Islet of Langerhans (tissue), 1 donor: ENCODE measurements around the gene TGM2.

Experiments
- FAIRE-seq: peaks from one replicate; lab custom pipeline; 2011; peaks lifted over from hg19 to GRCh38; lab: Jason Lieb, UNC

The TGM2 gene

GRCh38 chr20:38159957-38160756 lies 4.9 kb downstream of the TGM2 start:
- no peak for FAIRE-seq

GRCh38 chr20:38159566-38159956 lies 5.5 kb downstream of the TGM2 start:
- FAIRE-seq: no peak

GRCh38 chr20:38158701-38159351 lies 6.2 kb downstream of the TGM2 start:
- no peak for FAIRE-seq

- no peak for FAIRE-seq
Measured at GRCh38 chr20:38157635-38158495, 7.2 kb downstream of the TGM2 start.

- no peak for FAIRE-seq
Measured at GRCh38 chr20:38156888-38157634, 8.0 kb downstream of the TGM2 start.

- FAIRE-seq: no peak
Measured at GRCh38 chr20:38156280-38156679, 8.8 kb downstream of the TGM2 start.

GRCh38 chr20:38155811-38156210 lies 9.3 kb downstream of the TGM2 start:
- FAIRE-seq: no peak

GRCh38 chr20:38153401-38153800 lies 11.7 kb downstream of the TGM2 start:
- FAIRE-seq: no peak

- no peak for FAIRE-seq
Measured at GRCh38 chr20:38152621-38153221, 12.3 kb downstream of the TGM2 start.

GRCh38 chr20:38152175-38152620 lies 12.9 kb downstream of the TGM2 start:
- no peak for FAIRE-seq

- FAIRE-seq: no peak
Measured at GRCh38 chr20:38151455-38151854, 13.6 kb downstream of the TGM2 start.

- no peak for FAIRE-seq
Measured at GRCh38 chr20:38150335-38151170, 14.5 kb downstream of the TGM2 start.

GRCh38 chr20:38148328-38149102 lies 16.6 kb downstream of the TGM2 start:
- FAIRE-seq: no peak

GRCh38 chr20:38147751-38148150 lies 17.3 kb downstream of the TGM2 start:
- FAIRE-seq: no peak

- no peak for FAIRE-seq
Measured at GRCh38 chr20:38147163-38147562, 17.9 kb downstream of the TGM2 start.

GRCh38 chr20:38146628-38147027 lies 18.4 kb downstream of the TGM2 start:
- FAIRE-seq: no peak

GRCh38 chr20:38146156-38146555 lies 18.9 kb downstream of the TGM2 start:
- FAIRE-seq: no peak

GRCh38 chr20:38145729-38146075 lies 19.4 kb downstream of the TGM2 start:
- FAIRE-seq: no peak

GRCh38 chr20:38144974-38145728 lies 19.9 kb downstream of the TGM2 start:
- FAIRE-seq: no peak
